Mesenteric fat pad (tissue), 1 donor: Measurements from ENCODE around the gene PCDH15. TPM values are rescaled to one million over a fixed set of nuclear protein-coding genes. Genes with fewer than 3 reads are reported as not detected.
"Not testable (repeated sequence)": the region's sequence is repeated elsewhere in the genome, so short reads cannot be mapped to it uniquely, and the experiment has no call there.

Source experiments
- DNase-seq: peaks from one replicate; pipeline ENCODE4 v3.0.0-alpha.2; 2020; ENCODE audit warnings: low spot score
- total RNA-seq: library from RNA; stranded (reverse); fragmentation: NEBNext Ultra II Directional; extraction: Animal tissue kit (Norgen Biotek cat#: 25700); gene quantifications from one replicate; pipeline ENCODE4 v1.2.1, GENCODE V29; 2021
- donor health status: DM: yes; HTN: yes; CAD: no.

Gene PCDH15
- total RNA-seq, 1 donor from 2014 or later, result not detected

GRCh38 chr10:54396031-54396430, 405.0 kb downstream of the PCDH15 start:
- no peak for DNase-seq

- not testable (repeated sequence) for DNase-seq
Observed at GRCh38 chr10:54394598-54394997, 406.4 kb downstream of the PCDH15 start.

- no peak for DNase-seq
Observed at GRCh38 chr10:54372179-54372578, 428.9 kb downstream of the PCDH15 start.

- DNase-seq, result no peak
Observed at GRCh38 chr10:54368984-54369383, 432.0 kb downstream of the PCDH15 start.

- DNase-seq, result no peak
Observed at GRCh38 chr10:54363390-54363789, 437.6 kb downstream of the PCDH15 start.

- DNase-seq, result no peak
Observed at GRCh38 chr10:54342058-54342457, 459.0 kb downstream of the PCDH15 start.

- no peak for DNase-seq
Observed at GRCh38 chr10:54335296-54335695, 465.7 kb downstream of the PCDH15 start.

GRCh38 chr10:54319341-54319740, 481.7 kb downstream of the PCDH15 start:
- DNase-seq, result no peak

- no peak for DNase-seq
Observed at GRCh38 chr10:54318470-54318869, 482.6 kb downstream of the PCDH15 start.

- DNase-seq, result no peak
Observed at GRCh38 chr10:54314430-54314829, 486.6 kb downstream of the PCDH15 start.

GRCh38 chr10:54284526-54285193, 516.4 kb downstream of the PCDH15 start:
- DNase-seq, result no peak

GRCh38 chr10:54282012-54282411, 519.0 kb downstream of the PCDH15 start:
- no peak for DNase-seq

GRCh38 chr10:54266395-54266794, 534.6 kb downstream of the PCDH15 start:
- DNase-seq, result no peak

- no peak for DNase-seq
Observed at GRCh38 chr10:54262726-54263125, 538.3 kb downstream of the PCDH15 start.

- no peak for DNase-seq
Observed at GRCh38 chr10:54259104-54259503, 541.9 kb downstream of the PCDH15 start.

GRCh38 chr10:54234832-54235231, 566.2 kb downstream of the PCDH15 start:
- DNase-seq, result no peak

- no peak for DNase-seq
Observed at GRCh38 chr10:54203401-54203800, 597.6 kb downstream of the PCDH15 start.

- no peak for DNase-seq
Observed at GRCh38 chr10:54198051-54198450, 603.0 kb downstream of the PCDH15 start.

GRCh38 chr10:54194806-54195205, 606.2 kb downstream of the PCDH15 start:
- DNase-seq, result no peak

- no peak for DNase-seq
Observed at GRCh38 chr10:54159924-54160323, 641.1 kb downstream of the PCDH15 start.

- DNase-seq, result no peak
Observed at GRCh38 chr10:54148508-54148907, 652.5 kb downstream of the PCDH15 start.

GRCh38 chr10:54139819-54140428, 661.1 kb downstream of the PCDH15 start:
- DNase-seq, result no peak

- DNase-seq, result no peak
Observed at GRCh38 chr10:54137396-54137795, 663.6 kb downstream of the PCDH15 start.
